BJ (cell line): ENCODE results near the gene ELL. TPM values are rescaled to one million over a fixed set of nuclear protein-coding genes. Genes with fewer than 3 reads are reported as not detected.

Experiments
- CTCF ChIA-PET: fragments of 350-600 bp; formaldehyde crosslinking; extraction: SDS; loops from one replicate; lab custom pipeline; 2021; ENCODE audit warnings: antibody characterized with exemption, inconsistent platforms; lab: Yijun Ruan, JAX
- POLR2A ChIA-PET: fragments of 300-600 bp; sonication (Branson Sonifier 250); formaldehyde crosslinking; extraction: SDS; loops from one replicate; lab custom pipeline; 2021; ENCODE audit warnings: antibody characterized with exemption; lab: Charles Lee
- DNase-seq: peaks from one replicate; pipeline ENCODE4 v3.0.0-alpha.2; 2011; ENCODE audit warnings: low read depth
- H3K27me3 ChIP-seq: 2 replicates; pipeline ENCODE4 v1.6.0; 2011; ENCODE audit warnings: low read length; ENCODE audit not compliant: control insufficient read depth, insufficient read depth
- H3K36me3 ChIP-seq: 2 replicates; pipeline ENCODE4 v1.5.1; 2011; ENCODE audit warnings: low read length; ENCODE audit not compliant: control insufficient read depth, insufficient read depth
- H3K4me3 ChIP-seq: 2 replicates; pipeline ENCODE4 v1.5.1; 2011; ENCODE audit warnings: low read depth, mild to moderate bottlenecking, control low read depth, low read length
- CTCF ChIP-seq: IDR thresholded peaks from 2 replicates; pipeline ENCODE4 v1.5.1; 2011; ENCODE audit warnings: low read depth, mild to moderate bottlenecking, control low read depth, inconsistent platforms, low read length, moderate library complexity; ENCODE audit not compliant: insufficient read depth
- polyA plus RNA-seq: library from polyadenylated mRNA; depleted of rRNA; stranded (reverse); fragments of >200 nt; gene quantifications from 2 replicates; pipeline ENCODE4 v1.2.3, GENCODE V29; 2011

Gene ELL
- polyA plus RNA-seq, 1 experiment: 10.2 TPM

GRCh38 chr19:18444513-18444912, 77.4 kb downstream of the ELL start:
- no peak overlapping the region for H3K4me3 ChIP-seq
- ChIA-PET CTCF (interaction anchor here (0.9 to 1.9 kb wide), 4 partner anchors 9 to 403 kb away, joined by 3 to 5 read pairs (median 3); no protein-coding TSS in a partner anchor), POLR2A (no interaction called here)
- no peaks in the 10 kb centered on the region for H3K27me3 ChIP-seq
- no peak for DNase-seq
- peaks cover 52% of the 10 kb centered on the region for H3K36me3 ChIP-seq
- no peak for TF ChIP-seq CTCF

DNA sequence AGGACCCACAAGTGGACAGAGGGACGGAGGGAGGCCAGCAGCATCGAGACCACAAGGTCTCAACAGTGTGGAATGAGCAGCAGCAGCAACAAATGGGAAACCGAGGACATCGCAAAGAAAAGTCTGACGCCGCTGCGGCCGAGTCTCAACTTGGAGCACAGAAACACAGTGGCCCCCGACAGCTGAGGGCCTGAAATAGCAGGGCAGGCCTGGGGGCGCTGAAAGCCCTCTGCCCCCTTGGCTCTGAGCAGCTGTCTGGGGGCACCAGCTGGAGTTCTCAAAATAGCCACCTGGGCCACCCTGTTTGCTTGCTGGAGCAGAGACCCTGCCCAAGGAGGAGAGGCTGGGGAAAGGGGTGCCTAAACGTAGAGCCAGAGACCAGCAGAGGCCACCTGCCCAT, 78.0 kb downstream of the ELL start:
- Histone ChIP-seq H3K27me3 (no peaks in the 10 kb centered on the region), H3K36me3 (peaks cover 45% of the 10 kb centered on the region), H3K4me3 (no peak overlapping the region)
- no peak for DNase-seq
- ChIA-PET POLR2A (no interaction called here), CTCF (interaction anchor here (1.0 to 1.9 kb wide), 2 partner anchors 10 to 35 kb away, joined by 3 to 5 read pairs; no protein-coding TSS in a partner anchor)
- no peak for TF ChIP-seq CTCF

DNA sequence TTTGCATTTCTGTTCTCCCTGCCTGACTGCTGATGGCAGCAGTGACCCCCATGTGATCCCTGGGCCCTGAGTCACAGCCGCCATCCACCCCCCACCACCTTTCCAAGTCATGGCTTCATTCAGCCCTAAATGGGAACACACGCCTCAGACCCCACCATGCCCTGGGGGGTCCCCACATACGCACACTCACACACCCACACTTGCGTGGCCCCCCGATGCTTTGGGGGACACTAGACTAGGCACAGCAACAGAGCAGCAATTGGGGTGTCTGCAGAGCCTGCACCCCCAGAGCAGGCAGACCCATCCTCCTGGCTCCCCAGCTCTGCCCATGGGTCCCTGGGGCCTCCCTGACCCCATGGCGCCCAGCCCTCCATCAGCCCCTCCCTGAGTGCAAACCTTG, 78.5 kb downstream of the ELL start:
- DNase-seq: no peak
- CTCF ChIA-PET: interaction anchor here (0.8 to 1.3 kb wide), 4 partner anchors 8 to 35 kb away, joined by 3 to 5 read pairs (median 4); no protein-coding TSS in a partner anchor
- no peaks in the 10 kb centered on the region for H3K27me3 ChIP-seq
- TF ChIP-seq CTCF: no peak
- no peak overlapping the region for H3K4me3 ChIP-seq
- POLR2A ChIA-PET: no interaction called here
- H3K36me3 ChIP-seq: peaks cover 41% of the 10 kb centered on the region

DNA sequence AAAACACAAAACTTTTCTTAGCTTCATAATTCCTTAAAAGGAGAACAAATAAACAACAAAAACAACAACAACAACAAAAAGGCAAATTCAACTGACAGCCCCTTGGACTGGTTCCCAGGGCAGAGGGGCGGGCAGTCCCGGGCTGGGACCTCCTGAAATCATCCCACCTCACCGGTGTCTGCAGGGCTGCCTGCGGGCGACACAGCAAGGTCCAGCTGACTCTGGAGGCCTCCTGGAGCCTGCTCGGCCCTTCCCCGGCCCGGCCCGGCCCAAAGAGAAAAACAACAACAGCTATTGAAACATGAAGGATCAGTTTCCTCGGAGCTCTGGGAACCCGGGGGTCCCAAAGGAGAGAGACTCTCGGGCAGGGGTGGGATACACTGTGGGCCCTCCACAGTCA, 78.9 kb downstream of the ELL start:
- Histone ChIP-seq H3K27me3 (no peaks in the 10 kb centered on the region), H3K4me3 (no peak overlapping the region), H3K36me3 (peaks cover 38% of the 10 kb centered on the region)
- CTCF ChIA-PET: interaction anchor here (0.8 to 1.3 kb wide), 3 partner anchors 9 to 22 kb away, joined by 3 to 5 read pairs (median 5); no protein-coding TSS in a partner anchor
- POLR2A ChIA-PET: no interaction called here
- no peak for DNase-seq
- no peak for TF ChIP-seq CTCF

DNA sequence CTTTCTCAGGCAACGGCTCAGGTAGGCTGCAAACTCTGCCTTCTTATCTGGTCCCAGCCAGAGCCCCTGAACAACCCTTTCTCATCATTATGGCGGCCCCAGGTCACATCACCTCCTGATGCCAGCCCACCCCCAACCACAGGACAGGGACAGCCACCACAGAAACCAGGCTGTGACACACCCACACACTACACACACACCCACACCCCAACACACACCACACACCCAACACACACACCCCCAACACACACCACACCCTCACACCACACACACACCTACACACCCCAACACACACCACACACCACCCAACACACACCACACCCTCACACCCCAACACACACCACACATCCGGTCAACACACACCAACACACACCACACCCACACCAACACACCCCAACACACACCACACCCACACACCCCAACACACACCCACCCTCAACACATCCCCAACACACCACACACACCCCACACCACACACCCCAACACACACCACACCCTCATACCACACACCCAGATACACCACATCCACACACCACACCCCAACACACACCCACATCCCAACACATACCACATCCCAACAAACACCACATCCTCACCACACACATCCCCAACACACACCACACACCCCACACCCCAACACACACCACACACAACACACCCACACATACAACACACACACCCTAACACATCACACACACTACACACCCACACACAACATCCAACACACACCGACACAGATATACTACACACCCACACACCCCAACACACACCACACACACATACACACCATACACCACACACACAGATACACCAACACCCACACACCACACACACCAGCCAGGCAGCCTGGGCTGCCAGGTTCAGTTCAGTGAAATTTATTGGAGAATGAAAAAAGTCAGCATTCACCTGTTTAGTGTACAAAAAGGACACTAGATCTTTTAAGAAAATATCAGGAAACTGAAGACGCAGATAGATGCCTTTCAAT, 79.8 kb downstream of the ELL start:
- TF ChIP-seq CTCF: no peak
- Histone ChIP-seq H3K36me3 (peaks cover 36% of the 10 kb centered on the region), H3K4me3 (no peak overlapping the region), H3K27me3 (no peaks in the 10 kb centered on the region)
- no peak for DNase-seq
- CTCF ChIA-PET: interaction anchor here (0.8 to 1.3 kb wide), 3 partner anchors 9 to 23 kb away, joined by 3 to 5 read pairs (median 5); no protein-coding TSS in a partner anchor
- POLR2A ChIA-PET: no interaction called here
